ENCODE data around the gene GSC2.
A peak's percentile ranks its signal among the peaks of the same experiment; 100 is the strongest.

GSC2 gene

GRCh38 chr22:19149991-19150390 is at the start of gene GSC2:
TSS of gene GSC2 (minus strand) at chr22:19150292. CDS start at chr22:19150283, 9 bp downstream.
- no peak for DNase-seq

- DNase-seq, result no peak
Observed at GRCh38 chr22:19199479-19199878, 49.4 kb upstream of the GSC2 start.

GRCh38 chr22:19197997-19198865 is 48.1 kb upstream of the GSC2 start:
- DNase-seq, result no peak

GRCh38 chr22:19196841-19197612 is 46.9 kb upstream of the GSC2 start:
- DNase-seq, result no peak

GRCh38 chr22:19195796-19196731 is 46.0 kb upstream of the GSC2 start:
- DNase-seq, result no peak

GRCh38 chr22:19194766-19195536 is 44.9 kb upstream of the GSC2 start:
- DNase-seq, result no peak

- DNase-seq, result no peak
Observed at GRCh38 chr22:19193879-19194278, 43.8 kb upstream of the GSC2 start.

GRCh38 chr22:19187716-19188563 is 37.8 kb upstream of the GSC2 start:
- no peak for DNase-seq

- no peak for DNase-seq
Observed at GRCh38 chr22:19184276-19184997, 34.3 kb upstream of the GSC2 start.

- DNase-seq, result no peak
Observed at GRCh38 chr22:19183216-19183615, 33.1 kb upstream of the GSC2 start.

GRCh38 chr22:19182472-19183157 is 32.5 kb upstream of the GSC2 start:
- no peak for DNase-seq

- DNase-seq, result no peak
Observed at GRCh38 chr22:19181786-19182471, 31.8 kb upstream of the GSC2 start.

- no peak for DNase-seq
Observed at GRCh38 chr22:19180740-19181410, 30.8 kb upstream of the GSC2 start.

GRCh38 chr22:19180234-19180633 is 30.1 kb upstream of the GSC2 start:
- DNase-seq, result no peak

GRCh38 chr22:19179497-19180048 is 29.5 kb upstream of the GSC2 start:
- DNase-seq, result no peak

GRCh38 chr22:19178657-19179496 is 28.8 kb upstream of the GSC2 start, which contains the start of gene SLC25A1:
TSS of gene SLC25A1 (minus strand) at chr22:19178736. CDS start at chr22:19178673, 63 bp downstream.
- DNase-seq, result peak; percentile 93

GRCh38 chr22:19178065-19178656 is 28.1 kb upstream of the GSC2 start:
- peak; percentile 58 for DNase-seq

Data from stimulated activated CD4-positive, alpha-beta T cell treated with anti-CD3 and anti-CD28 coated beads, Interleukin-12 subunit alpha, Interleukin-12 subunit beta, amount 100 ng/mL, for 4 hours (primary cell).